NCI-H2171 treated with DMSO at 0.1 percent for 48 hours (cell line): ENCODE results near the gene SPOP.

Experiments used
- DNase-seq: peaks from one replicate; lab custom pipeline; 2025; lab: John Stamatoyannopoulos, UW

SPOP gene

DNA sequence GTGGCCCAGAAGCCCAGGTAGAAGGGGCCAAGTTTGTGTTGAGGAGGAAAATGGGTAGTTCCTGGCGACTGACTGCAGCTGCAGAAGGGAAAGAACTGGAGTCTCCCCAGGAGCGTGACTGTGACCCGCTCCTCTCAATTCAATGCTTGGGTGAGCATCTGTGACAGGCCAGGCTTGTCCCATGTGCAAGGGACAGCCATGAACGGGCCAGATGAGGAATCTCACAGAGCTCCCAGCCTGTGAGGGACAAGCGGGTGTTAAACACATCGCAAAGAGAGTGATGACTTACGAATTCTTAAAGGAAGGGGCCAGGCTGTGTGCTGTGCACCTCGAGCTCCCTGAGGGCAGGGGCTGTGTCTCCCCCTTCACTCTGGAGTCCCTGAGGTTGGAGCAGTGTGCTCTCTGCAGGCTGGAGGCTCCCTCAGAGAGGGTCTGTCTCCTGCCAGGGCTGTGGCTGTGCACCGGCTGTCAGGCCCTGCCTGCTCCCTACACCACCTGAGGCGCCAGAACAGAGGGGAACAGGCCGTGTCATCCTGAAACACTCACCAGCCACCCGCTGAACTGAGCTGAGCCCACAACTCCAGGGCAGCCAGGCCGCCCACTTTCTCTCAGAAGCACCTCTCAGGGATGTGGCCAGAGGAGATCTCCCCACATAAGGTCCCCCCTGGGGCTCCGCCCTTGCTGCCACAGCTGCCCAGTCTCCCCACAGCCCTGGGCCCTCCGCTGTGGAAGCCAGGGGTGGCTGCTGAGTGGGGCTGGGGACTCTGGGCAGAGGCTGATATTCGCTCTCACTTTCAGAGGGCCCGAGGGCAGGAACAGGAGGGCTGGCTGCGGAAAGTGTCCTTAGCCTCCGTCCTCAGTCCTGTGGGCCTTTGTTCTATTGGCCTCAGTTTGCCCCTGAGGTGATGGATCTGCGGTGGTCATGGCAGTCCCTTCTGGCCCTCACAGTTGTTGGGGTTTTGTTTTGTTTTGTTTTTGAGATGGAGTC lies 127.9 kb downstream of the SPOP start:
- DNase-seq: no peak

DNA sequence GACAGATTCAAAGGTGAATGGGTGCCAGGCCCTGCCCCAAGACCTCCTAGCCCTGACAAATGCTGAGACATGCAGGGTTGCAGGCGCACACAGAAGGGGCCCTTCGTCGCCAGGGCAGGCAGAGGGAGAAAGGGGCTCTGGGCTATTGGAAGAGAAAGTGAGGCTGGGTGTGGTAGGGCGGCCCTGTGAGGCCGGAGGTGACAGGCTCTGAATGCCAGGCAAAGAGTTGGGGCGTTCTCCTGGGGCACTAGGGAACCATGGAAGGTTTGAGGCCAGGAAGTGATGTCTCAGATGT lies 128.6 kb downstream of the SPOP start:
- no peak for DNase-seq
